GM18868 (cell line): ENCODE data around the gene FAM13B.
A peak's percentile ranks its signal among the peaks of the same experiment; 100 is the strongest.
"Not testable (repeated sequence)": the region's sequence is repeated elsewhere in the genome, so short reads cannot be mapped to it uniquely, and the experiment has no call there.

Experiments
- ATAC-seq: cut with Tn5 transposase; IDR thresholded peaks from one replicate; pipeline ENCODE4 v1.9.1; 2021; ENCODE audit warnings: mild to moderate bottlenecking, moderate library complexity; ENCODE audit not compliant: unreplicated experiment

The FAM13B gene

GRCh38 chr5:138035605-138036537, 3.0 kb upstream of the FAM13B start:
- no peak for ATAC-seq

GRCh38 chr5:138033907-138034306, 1.0 kb upstream of the FAM13B start:
- no peak for ATAC-seq

- peak; percentile 7 for ATAC-seq
Measured at GRCh38 chr5:138033386-138033808, 518 bp upstream of the FAM13B start.

GRCh38 chr5:138032028-138032571, 779 bp downstream of the FAM13B start:
- ATAC-seq = peak; percentile 44

GRCh38 chr5:138029944-138030343, 2.9 kb downstream of the FAM13B start:
- ATAC-seq = no peak

- ATAC-seq = no peak
Measured at GRCh38 chr5:138029501-138029900, 3.4 kb downstream of the FAM13B start.

GRCh38 chr5:138028971-138029365, 3.9 kb downstream of the FAM13B start:
- no peak for ATAC-seq

- ATAC-seq = not testable (repeated sequence)
Measured at GRCh38 chr5:138028262-138028970, 4.5 kb downstream of the FAM13B start.

GRCh38 chr5:138026793-138027192, 6.1 kb downstream of the FAM13B start:
- ATAC-seq = not testable (repeated sequence)

- no peak for ATAC-seq
Measured at GRCh38 chr5:138025285-138025684, 7.6 kb downstream of the FAM13B start.

- ATAC-seq = no peak
Measured at GRCh38 chr5:138024117-138024516, 8.8 kb downstream of the FAM13B start.

GRCh38 chr5:138022912-138023311, 10.0 kb downstream of the FAM13B start:
- no peak for ATAC-seq

GRCh38 chr5:138021771-138022170, 11.1 kb downstream of the FAM13B start:
- no peak for ATAC-seq

- no peak for ATAC-seq
Measured at GRCh38 chr5:138018849-138019248, 14.0 kb downstream of the FAM13B start.

GRCh38 chr5:138015916-138016315, 17.0 kb downstream of the FAM13B start:
- ATAC-seq = no peak

GRCh38 chr5:138011991-138012390, 20.9 kb downstream of the FAM13B start:
- no peak for ATAC-seq

GRCh38 chr5:138000102-138000723, 32.7 kb downstream of the FAM13B start:
- no peak for ATAC-seq

GRCh38 chr5:137997726-137998213, 35.1 kb downstream of the FAM13B start:
- ATAC-seq = peak; percentile 67

GRCh38 chr5:137995749-137996128, 37.1 kb downstream of the FAM13B start:
- ATAC-seq = no peak

GRCh38 chr5:137995077-137995748, 37.7 kb downstream of the FAM13B start:
- no peak for ATAC-seq
